Islet precursor cell (in vitro differentiated cells): ENCODE data around the gene SIM1.

Experiments used
- DNase-seq: peaks from one replicate; pipeline ENCODE4 v3.0.0-alpha.2; 2018

The SIM1 gene

GRCh38 chr6:100347901-100348550 is 116.7 kb downstream of the SIM1 start:
- no peak for DNase-seq

- DNase-seq: no peak
These were observed 117.9 kb downstream of the SIM1 start for GRCh38 chr6:100346828-100347227.

- DNase-seq: no peak
These were observed 118.5 kb downstream of the SIM1 start for GRCh38 chr6:100346203-100346602.

GRCh38 chr6:100344761-100345160 is 120.0 kb downstream of the SIM1 start:
- no peak for DNase-seq

- DNase-seq: no peak
These were observed 120.4 kb downstream of the SIM1 start for GRCh38 chr6:100344321-100344720.

GRCh38 chr6:100343316-100344077 is 121.2 kb downstream of the SIM1 start:
- no peak for DNase-seq

- DNase-seq: no peak
These were observed 121.9 kb downstream of the SIM1 start for GRCh38 chr6:100342830-100343229.

GRCh38 chr6:100339574-100340255 is 125.0 kb downstream of the SIM1 start:
- no peak for DNase-seq

- DNase-seq: no peak
These were observed 126.6 kb downstream of the SIM1 start for GRCh38 chr6:100338090-100338489.

- DNase-seq: no peak
These were observed 127.8 kb downstream of the SIM1 start for GRCh38 chr6:100336876-100337275.

- DNase-seq: no peak
These were observed 128.7 kb downstream of the SIM1 start for GRCh38 chr6:100335991-100336390.
